ENCODE results near the gene CRAMP1. TPM values are rescaled to one million over a fixed set of nuclear protein-coding genes. Genes with fewer than 3 reads are reported as not detected.

CRAMP1 gene
- total RNA-seq, 1 experiment from 2014 or later: 28.8 TPM

- CTCF ChIA-PET: no interaction called here
- no TSS peak for BruUV-seq (replicated peaks)
- no peak for ATAC-seq
- no peak for TF ChIP-seq TCF7L2 (IDR thresholded peaks at IDR 0.05; ENCODE audit: low read depth, low read length)
- TF ChIP-seq SIN3A (IDR thresholded peaks at IDR 0.05; ENCODE audit: borderline replicate concordance, insufficient read depth, low read depth, low read length): no peak
- TF ChIP-seq CTCF (IDR thresholded peaks at IDR 0.05): no peak
- no peak for TF ChIP-seq POLR2AphosphoS5 (IDR thresholded peaks at IDR 0.05; ENCODE audit: low read depth, low read length)
- TF ChIP-seq REST (IDR thresholded peaks at IDR 0.05; ENCODE audit: insufficient read depth in 1 of 2, low read depth in 2 of 2, low read length in 1 of 2): no peak
- no peak for DNase-seq (ENCODE audit: low read depth, low spot score)
- intact Hi-C loops (cut with micrococcal nuclease; ENCODE audit: unreplicated experiment) (no loop called here), in situ Hi-C loops (cut with HindIII; ENCODE audit: low pct_unique_long_range_greater_than_20kb, low sequenced_read_pairs) (no loop called here)
- Histone ChIP-seq H3K4me3 (ENCODE audit: low read depth in 2 of 2, low read length in 2 of 2) (no peak overlapping the region), H3K9me3 (ENCODE audit: control insufficient read depth, insufficient read depth, low read depth, low read length) (no peaks in the 10 kb centered on the region), H3K4me1 (ENCODE audit: control insufficient read depth, insufficient read depth, low read length) (0 out of 2 replicates have a peak, but pooled peaks cover 5% of the 10 kb centered on the region), H3K36me3 (ENCODE audit: control insufficient read depth, insufficient read depth, low read length) (0 out of 2 replicates have a peak, but pooled peaks cover 4% of the 10 kb centered on the region), H3K27me3 (ENCODE audit: control insufficient read depth, insufficient read depth, low read length) (no peaks in the 10 kb centered on the region), H3K27ac (ENCODE audit: low read length) (no peak overlapping the region)
- POLR2A ChIA-PET: no interaction called here
These were observed 38.0 kb downstream of the CRAMP1 start for GRCh38 chr16:1650131-1650530.

GRCh38 chr16:1651094-1651973 is 39.2 kb downstream of the CRAMP1 start:
- H3K27ac ChIP-seq (ENCODE audit: low read length): no peak overlapping the region
- ChIA-PET CTCF (no interaction called here), POLR2A (no interaction called here)
- TF ChIP-seq CTCF (IDR thresholded peaks at IDR 0.05) (no peak), POLR2AphosphoS5 (IDR thresholded peaks at IDR 0.05; ENCODE audit: low read depth, low read length) (no peak), SIN3A (IDR thresholded peaks at IDR 0.05; ENCODE audit: borderline replicate concordance, insufficient read depth, low read depth, low read length) (no peak), TCF7L2 (IDR thresholded peaks at IDR 0.05; ENCODE audit: low read depth, low read length) (no peak), REST (IDR thresholded peaks at IDR 0.05; ENCODE audit: insufficient read depth in 1 of 2, low read depth in 2 of 2, low read length in 1 of 2) (no peak)
- BruUV-seq (replicated peaks): no TSS peak
- ATAC-seq (no peak), DNase-seq (ENCODE audit: low read depth, low spot score) (no peak)
- intact Hi-C loops (cut with micrococcal nuclease; ENCODE audit: unreplicated experiment) (no loop called here), in situ Hi-C loops (cut with HindIII; ENCODE audit: low pct_unique_long_range_greater_than_20kb, low sequenced_read_pairs) (no loop called here)
- no peak overlapping the region for H3K4me3 ChIP-seq (ENCODE audit: low read depth in 2 of 2, low read length in 2 of 2)
- 0 out of 2 replicates have a peak, but pooled peaks cover 4% of the 10 kb centered on the region for H3K36me3 ChIP-seq (ENCODE audit: control insufficient read depth, insufficient read depth, low read length)
- H3K4me1 ChIP-seq (ENCODE audit: control insufficient read depth, insufficient read depth, low read length): no peaks in the 10 kb centered on the region
- no peaks in the 10 kb centered on the region for H3K27me3 ChIP-seq (ENCODE audit: control insufficient read depth, insufficient read depth, low read length)
- H3K9me3 ChIP-seq (ENCODE audit: control insufficient read depth, insufficient read depth, low read depth, low read length): no peaks in the 10 kb centered on the region
